HG03457 (cell line): ENCODE data around the gene DOCK11.

Source experiments
- ATAC-seq: cut with Tn5 transposase; IDR thresholded peaks from one replicate; pipeline ENCODE4 v1.9.1; 2021; ENCODE audit warnings: moderate number of reproducible peaks; ENCODE audit not compliant: unreplicated experiment

DOCK11 gene

DNA sequence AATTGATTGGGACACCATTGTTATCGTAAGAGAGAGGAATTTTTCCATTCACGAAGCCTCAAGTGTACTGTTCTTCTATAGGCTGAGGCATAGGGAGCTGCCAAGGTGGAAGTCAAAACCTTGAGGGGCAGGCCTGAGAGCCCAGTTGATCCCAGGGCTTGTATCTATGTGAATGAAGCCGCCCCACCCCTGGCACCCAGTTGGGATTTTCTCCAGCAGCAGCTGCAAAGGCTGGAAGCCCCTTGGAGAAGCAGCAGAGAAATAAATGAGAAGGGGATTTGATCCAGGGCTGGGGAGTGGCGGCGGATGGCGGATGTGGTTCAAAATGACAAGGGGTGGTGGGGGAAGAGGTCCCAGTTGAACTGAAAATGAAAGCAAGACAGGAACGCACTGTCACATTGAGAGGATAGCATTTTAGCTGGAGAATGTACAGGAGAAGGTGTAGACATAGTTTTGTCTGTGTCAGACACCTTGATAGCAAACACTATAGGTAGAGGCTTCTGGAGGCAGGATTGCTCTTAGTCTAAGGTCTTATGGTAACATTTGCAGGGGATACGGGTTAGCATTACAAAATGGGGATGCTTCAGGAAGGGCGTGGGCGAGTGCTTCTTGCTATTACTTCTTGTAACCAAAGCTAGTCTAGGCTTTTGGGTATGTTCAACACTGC is 32.6 kb downstream of the DOCK11 start:
- peak; percentile 56 for ATAC-seq

DNA sequence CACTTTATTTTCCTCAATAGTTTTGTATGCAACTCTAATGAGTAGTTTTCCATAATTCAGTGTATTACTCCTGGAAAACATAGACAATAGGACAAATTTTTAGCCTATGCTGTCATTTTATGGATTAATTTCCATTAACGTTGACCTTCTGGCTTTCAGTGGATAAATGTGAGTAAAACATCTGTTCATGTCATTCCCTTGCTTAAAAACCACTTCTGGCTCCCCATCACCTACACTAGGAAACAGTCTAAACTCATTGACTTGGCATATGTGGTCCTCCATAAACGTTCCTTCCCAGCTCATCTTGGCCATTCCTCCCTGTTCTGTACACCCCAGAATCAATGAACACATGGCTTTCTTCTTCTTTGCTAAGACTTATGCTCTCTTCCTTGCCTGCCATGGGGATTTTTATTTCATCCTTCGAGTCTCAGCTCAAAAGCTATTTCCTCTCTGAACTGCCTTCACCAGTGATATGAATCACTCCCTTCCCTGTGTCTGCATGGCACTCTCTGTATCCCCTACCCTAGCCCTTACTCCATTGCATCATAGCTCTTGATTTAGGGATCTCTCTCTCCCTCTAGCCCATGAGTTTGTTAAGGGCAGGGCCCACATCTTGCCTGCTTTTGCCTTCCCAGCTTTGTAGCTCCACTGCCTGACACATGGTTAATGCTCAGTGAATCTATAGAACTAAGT is 34.8 kb downstream of the DOCK11 start:
- no peak for ATAC-seq

DNA sequence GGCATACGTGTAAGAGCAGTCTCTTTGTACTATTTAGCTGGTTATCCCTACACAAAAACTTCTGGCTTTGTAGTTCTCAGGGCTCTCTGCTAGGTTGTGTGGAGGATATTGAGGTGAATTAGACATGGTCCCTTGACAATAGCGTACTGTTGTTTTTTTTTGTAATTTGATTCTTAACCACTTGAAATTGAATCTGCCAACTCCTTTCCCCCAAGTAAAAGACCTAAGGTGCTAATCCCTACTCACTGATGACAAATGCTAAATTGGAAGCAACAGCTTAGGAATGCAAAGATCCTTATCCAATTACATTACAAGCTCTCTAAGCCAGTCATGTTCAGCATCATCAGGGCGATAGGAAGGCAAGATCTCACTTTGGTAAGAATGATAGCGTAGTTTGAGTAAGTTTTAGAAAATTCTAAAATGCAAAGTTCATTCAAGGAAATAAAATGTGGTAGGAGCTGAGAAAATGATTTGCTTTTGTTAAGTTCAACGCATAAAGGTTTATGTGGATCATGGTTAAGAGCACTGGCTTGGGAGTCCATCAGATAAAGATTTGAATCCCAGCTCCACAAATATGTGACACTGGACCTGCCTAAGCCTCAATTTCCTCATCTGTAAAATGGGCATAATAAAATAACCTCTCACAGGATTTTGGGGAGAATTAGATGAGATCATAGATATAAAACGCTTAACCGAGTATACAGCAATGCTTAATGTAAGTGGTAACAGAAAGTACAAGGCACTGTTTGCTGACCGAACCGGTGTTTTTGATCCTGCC is 39.3 kb downstream of the DOCK11 start:
- no peak for ATAC-seq

DNA sequence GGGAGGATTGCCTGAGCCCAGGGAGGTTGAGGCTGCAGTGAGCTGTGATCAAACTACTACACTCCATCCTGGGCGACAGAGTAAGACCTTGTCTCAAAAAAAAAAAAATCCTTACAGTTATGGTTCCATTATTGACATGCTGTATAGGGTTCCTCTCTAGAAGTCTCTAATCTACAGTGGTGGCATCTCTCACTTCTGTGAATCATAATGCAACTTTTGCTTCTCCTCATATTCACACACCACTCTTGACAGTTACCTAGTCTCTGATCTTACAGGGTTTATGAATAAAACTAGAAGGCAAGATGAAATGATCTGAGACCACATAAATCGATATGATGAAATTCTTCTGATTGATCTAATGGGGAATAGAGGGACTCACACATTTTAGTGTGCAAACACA is 40.6 kb downstream of the DOCK11 start:
- ATAC-seq, result peak; percentile 43

DNA sequence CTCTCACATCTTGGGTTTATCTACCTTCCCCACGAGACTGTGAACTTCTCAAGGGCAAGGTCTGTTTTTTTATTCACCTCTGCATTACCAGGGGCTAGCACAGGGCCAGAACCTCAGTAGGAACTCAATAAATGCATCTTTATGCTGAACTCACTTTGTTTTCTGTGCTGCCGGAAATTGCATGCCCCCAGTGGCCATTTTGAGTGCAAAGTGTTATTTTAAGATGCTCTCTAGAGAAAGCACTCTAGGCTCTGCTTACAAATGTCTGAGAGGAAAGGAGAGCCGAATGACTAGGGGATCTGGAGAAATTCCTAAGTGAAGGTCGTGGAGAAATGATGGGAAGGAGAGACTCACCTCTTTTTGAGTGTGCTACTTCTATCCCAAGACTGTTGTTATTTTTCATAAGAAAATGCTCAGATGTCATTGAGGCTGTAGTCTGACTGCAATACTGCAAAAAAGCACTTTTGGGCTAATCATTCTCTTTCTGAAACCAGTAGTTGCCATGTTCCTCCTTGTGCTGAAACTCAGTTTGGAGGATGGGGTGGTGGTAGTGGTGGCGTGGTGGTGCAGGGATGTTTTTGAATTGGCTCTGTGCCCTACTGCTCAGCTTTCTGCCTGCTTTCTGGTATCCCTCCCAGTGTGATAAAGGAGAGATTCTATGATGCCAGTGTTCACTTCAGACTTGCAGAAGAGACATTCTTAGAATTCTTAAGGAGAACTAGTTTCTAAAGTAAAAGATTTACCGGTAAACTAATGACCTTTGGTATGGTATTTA is 41.3 kb downstream of the DOCK11 start:
- peak; percentile 58 for ATAC-seq

DNA sequence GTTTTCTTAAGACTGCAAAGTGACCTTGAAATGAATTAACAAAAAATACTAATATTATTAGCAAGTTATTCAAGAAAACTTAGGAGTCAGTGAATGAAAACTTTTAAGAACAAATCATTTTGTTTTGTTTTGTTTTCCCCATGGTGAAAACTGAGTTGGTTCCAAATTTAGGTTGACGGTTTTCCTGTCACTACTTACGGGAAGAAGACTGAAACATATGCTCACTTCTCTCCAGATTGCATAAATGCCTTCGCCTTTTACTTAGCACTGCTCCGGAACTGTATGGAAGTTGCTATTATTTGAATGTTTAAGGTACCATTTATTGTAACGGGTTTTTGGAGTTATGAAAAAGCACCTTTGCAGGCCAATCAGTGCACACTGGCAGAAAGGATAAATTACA is 42.8 kb downstream of the DOCK11 start:
- no peak for ATAC-seq

DNA sequence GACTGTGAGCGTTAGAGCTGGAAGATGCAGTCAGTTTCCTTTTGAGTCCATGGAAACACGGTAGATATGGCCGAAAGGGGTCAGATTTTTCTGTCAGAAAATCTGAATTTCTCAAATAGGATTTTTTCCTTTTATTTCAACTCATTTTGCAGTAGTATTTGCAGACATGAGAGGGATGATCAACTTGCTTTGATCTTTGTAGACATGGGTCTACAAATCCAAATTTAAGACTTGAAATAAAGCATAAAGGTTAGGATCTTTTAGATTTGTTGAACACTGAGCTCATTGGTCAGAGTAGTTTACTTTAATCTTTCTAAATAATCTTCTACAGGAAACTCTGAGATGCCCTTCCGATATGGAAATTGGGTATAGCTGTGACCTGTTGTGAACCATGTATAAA is 44.7 kb downstream of the DOCK11 start:
- ATAC-seq, result no peak

DNA sequence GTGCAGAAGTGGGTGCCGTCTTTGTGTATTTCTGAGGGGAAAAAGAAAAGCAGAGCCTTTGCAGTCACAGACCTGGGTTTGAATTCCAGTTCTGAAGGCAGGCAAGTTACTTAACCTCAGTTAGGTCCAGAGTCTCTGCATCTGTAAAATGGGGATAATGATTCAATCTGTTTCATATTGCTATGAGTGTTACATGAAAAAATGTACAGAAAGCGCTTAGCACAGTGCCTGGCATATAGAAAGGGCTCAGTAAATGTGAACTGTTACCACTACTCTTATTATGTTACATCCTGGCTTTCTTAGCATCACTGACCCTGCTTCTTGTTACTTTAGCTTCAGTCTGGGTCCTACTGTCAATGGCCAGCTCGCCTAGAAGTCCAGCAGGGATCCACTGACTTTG is 45.9 kb downstream of the DOCK11 start:
- ATAC-seq, result no peak

DNA sequence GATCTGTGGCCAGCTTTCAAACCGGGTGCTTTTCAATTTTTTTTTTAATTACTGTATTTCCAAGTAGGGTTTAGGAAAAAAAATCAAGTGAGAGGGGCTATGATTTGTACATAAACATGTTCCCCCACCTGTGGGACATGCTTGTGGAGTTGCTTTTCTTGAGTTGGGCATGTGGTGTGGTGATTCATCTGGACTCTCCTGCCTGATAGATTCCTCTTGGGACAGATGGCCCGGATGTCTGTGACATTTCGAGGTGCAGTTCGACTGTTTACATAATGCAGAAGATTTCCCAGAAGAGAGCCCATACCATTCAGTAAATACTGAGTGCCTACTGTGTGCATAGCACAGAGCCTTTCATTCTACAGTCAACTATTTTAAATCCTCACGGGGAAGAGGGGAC is 49.9 kb downstream of the DOCK11 start:
- ATAC-seq, result no peak

DNA sequence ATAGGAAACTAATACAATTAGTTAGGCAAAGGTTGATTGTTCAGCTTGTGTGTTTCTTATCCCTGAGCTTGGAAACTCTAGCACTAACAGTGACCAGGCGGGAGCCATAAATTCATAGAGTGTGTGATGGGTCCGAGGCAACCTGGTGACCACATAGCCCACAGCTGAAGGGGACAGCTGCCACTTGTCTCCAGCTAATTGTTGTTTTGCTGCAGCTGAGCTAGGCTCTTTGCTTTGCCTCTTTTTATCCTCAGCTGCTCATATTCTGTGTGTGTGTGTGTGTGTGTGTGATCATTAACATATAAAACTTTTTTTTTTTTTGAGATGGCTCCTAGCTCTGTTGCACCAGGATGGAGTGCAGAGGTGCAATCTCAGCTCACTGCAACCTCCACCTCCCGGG is 53.2 kb downstream of the DOCK11 start:
- ATAC-seq, result no peak

DNA sequence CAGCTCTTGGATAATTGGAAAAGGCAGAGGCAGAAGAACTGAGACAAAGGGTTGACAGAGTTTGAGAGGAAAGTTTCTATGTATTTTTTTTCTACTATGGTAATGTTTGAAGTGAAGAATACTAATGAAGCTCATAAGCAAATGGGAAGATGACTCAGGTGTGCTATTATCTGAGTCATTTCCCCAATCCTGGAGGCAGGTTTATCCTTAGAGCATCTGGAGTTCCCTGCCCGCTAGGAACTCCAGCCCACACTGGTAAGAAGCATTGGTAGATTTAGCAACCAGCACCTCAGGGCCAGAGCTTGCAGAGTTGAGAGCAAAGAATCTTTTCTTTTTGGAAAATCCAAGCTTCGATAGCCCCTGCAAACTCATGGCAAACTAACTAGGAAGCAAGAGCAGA is 55.2 kb downstream of the DOCK11 start:
- ATAC-seq, result no peak

DNA sequence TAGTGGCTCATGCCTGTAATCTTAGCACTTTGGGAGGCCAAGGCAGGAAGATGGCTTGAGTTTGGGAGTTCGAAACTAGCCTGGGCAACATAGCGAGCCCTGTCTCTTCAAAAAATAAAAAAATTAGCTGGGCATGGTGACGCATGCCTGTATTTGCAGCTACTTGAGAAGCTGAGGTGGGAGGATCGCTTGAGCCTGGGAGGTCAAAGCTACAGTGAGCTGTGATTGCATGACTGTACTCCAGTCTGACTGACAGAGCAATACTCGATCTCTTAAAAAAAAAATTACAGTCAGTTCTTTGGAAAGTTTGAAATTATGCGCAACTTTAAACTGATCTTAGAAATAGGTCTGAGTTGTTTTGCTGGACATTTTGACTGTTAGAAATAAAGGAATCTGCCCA is 55.8 kb downstream of the DOCK11 start:
- ATAC-seq, result no peak

DNA sequence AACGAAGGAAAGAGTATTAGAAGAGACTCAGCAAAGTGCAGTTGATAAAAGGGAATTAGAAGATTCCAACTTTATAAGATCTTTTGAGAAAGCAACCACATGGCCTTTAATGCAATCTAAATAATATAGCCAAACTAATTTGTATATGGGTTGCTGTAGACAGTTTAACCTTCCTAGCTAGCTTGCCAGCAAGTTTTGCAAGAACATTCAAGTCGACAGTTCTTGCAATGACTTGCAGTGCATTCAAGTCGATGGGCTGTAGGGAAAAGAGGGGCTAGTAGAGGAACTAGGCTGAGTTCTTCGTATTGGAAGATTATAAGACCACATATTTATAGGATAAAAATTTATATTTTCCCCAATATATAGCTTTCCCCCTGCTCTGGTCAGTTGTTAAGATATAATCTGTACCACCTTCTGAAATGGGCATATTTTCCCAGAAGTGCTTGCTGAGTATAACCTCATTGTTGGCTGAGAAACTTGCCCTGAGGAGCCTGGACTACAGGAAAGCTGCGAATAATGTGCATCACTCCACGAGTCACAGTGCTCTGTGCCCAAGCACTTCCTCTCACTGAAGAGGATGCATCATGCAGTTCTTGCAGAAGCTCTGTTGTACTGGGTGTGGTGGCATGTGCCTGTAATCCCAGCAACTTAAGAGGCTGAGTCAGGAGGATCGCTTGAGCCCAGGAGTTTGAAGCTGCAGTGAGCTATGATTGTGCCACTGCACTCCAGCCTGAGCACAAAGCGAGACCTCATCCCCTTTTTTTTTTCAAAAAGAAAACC is 56.7 kb downstream of the DOCK11 start:
- no peak for ATAC-seq

DNA sequence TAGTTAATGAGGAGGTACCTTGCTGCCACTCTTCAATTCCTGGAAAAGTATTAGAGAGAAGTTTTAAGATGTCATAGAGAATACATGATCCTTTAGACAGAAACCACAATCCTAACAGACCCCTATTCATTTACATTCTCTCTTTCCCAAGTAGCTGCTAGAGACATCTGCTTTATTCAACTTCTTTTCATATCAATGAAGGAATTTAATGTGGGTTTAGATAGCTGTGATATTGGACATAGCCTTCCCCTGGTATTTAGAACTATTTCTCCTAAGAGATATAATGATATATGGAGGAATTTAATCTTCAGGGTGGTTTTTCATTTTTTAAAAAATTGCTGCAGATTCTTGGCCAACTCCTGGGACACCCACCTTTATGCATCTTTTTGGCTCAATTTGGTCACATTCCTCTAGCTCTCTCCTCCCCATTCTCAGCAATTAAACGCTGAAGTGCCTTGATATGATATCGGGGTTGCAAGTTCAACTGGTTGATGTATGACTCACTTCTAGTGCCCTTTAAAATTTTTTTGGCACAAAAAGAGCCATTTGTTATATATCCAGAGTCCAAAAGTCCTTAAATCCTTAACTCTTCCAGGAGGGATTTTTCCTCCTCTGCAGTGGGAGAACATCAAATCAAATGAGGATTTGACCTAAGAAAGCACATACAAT is 57.6 kb downstream of the DOCK11 start:
- no peak for ATAC-seq

DNA sequence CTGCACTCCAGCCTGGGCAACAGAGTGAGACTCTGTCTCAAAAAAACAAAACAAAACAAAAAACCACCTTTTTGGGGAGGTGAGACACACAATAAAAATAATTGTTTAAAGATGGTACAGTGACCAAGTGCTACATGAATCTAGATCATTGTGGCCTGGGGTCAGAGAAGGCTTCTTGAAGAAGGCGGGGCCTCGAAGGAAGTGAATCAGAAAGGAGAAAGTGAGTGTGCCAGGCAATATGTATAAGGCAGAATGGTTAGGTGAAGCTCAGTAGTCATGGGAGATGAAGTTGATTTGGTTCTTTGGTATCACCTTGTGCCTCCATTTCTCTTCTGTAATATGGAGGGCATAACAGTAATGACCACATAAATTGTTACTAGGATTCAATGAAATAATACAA is 58.9 kb downstream of the DOCK11 start:
- ATAC-seq, result no peak

DNA sequence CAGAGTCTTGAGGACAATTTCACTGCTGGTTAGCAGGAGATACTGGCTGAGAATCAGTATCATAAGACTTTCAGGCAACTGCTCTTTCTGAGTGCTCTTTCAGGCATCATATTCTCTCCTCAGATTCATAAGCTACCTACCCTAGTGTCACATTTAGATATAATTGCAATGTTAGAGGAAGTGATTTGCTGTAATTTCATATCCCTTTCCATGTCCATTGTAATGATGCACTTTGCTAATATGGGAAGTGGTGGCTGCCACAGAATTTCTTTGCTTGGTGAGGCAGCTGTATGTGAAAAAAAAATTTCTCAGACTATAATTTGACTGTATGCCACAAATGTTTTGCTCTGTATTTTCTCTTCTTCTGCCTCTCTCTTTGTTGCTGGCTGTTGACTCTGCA is 63.3 kb downstream of the DOCK11 start:
- ATAC-seq, result no peak

DNA sequence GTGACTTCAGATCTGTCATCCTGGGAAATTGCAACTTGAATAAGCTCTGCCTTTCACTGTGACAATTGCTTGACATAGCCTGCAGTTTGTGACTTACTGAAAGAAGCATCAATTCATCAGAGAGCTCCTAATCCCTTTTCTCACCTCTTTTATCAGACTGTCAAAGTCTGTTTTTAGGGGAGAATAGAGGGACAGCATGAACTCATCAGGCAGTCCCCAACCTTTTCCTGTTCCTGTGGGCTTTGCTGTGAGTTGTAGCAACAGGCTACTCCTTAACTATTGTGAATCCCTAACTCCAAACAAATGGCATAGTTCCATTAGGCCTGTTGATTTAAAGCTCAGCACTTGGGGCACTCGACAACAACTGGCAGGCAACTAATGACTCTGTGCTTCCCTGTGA is 64.9 kb downstream of the DOCK11 start:
- no peak for ATAC-seq

DNA sequence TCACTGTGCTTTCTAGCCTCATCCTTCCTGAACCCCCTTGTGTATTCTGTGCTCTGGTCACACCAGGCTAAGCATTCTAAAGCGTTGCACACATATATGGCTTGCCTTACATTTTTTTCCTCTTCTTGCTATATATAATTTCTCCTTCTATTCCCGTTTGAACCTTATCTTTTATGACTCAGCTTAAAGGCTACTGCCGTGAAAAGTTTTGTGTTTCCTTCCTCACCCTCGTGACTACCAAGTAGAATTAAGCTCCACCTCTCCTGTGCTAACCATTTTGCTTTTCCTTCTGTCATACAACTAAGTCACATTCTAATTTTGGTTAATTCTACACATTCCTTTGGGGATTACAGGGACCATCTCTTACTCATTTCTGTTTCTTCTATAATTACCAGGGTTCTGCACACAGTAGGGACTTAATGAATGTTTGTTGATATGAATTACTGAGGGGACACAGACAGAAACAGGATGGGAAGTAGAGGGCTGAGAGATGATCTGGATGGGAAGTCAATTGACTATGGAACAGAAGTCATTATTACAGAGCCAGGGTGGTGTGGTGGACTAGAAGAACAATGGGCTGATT is 67.1 kb downstream of the DOCK11 start:
- no peak for ATAC-seq

DNA sequence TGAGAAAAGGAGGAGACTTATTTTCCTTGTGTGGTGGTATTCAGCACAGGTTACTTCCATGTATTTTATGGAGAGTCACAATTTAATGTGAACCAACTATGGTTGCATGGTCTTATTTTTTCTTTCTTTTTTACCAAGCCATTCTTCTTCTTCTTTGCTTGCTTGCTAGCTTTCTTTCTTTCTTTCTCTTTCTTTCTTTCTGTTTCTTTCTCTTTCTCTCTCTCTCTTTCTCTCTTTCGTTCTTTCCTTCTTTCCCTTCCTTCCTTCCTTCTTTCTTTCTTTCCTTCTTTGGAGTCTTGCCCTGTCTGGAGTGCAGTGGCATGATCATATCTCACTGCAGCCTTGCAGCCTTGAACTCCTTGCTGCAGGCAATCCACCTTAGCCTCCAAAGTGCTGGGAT is 68.9 kb downstream of the DOCK11 start:
- no peak for ATAC-seq

DNA sequence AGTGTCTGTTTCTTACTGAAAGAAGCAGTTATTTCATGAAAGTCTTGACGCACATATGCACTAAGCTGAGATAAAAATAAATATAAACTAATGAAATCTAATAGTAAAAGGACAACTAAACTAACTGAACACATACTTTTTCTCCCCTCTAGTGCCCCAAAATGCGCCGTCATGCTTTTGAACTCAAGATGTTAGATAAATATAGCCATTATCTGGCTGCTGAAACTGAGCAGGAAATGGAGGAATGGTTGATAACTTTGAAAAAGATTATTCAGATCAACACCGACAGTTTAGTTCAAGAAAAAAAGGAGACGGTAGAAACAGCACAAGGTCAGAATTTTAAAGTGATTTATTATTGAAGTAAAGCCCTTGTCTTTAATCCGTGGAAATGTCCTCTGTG is 70.2 kb downstream of the DOCK11 start:
- no peak for ATAC-seq
